ENCODE measurements around the gene SLC1A1. TPM values are rescaled to one million over a fixed set of nuclear protein-coding genes. Genes with fewer than 3 reads are reported as not detected.

SLC1A1 gene
- total RNA-seq (2021), result 7.0 to 8.5 TPM (median 7.1 TPM) in 3 replicates
- percentile 61 among the genes with signal in this experiment for Bru-seq, nascent RNA
- long read RNA-seq, experiment 1, transcript SLC1A1-201 (12 exons, 3,722 nt), result major isoform, 49 of 58 reads
- long read RNA-seq, experiment 1, partial matches to known transcripts, result 7 of 58 reads
- long read RNA-seq, experiment 1, other reads (novel, unspliced or antisense), result 2 of 58 reads
- long read RNA-seq, experiment 2, partial matches to known transcripts, result 4 of 11 reads
- long read RNA-seq, experiment 2, other reads (novel, unspliced or antisense), result 3 of 11 reads
- long read RNA-seq, experiment 3, result 0 reads

DNA sequence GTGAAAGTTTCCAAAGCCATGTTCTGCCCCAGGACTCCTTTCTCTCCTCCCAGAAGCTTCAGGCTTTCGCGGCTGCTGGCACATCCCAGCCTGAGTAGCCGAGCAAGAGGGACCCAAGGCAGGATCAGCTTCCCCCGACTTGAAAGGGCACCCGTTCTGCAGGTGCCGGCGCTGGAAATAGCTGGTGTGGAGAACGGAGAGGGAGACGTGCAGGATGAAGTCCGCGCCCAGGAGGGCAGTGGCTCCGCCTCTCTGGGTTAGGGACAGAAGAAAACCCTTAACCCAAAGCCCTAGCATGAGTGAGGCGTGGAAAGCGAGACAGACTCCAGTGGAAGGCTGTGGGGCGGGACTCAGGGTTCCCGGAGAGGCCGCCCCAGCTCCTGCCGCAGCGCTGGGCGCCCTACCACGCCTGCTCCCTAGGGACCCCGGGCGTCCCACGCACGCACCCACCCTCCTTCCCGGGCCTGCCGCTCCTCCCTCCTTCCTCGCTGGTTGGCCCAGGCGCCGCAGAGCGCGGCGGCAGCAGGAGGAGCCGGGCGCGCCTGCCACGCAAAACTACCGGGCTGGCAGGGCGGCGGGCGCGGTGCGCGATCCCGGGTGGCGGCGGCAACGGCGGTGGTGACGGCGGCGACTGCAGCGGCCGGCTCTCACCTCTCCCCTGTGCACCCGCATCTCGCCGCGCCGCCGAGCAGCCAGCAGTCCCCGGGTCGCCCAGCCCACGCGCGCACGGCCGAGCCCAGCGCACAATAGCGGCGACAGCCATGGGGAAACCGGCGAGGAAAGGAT, at the start of gene SLC1A1:
TSS of gene SLC1A1 (plus strand) at position 550 of the 786 bp plus-strand sequence. CDS start at position 762, 212 bp downstream.
- no peaks in the 10 kb centered on the region for H3K9me3 Mint-ChIP-seq
- H3K4me3 Mint-ChIP-seq, result peak within 1 kb of the TSS; percentile 95
- POLR2A ChIA-PET, result interaction anchor here (1.7 kb wide), 1 partner anchor 59 kb away, joined by 12 read pairs; no protein-coding TSS in a partner anchor
- H3K4me1 Mint-ChIP-seq, result peaks cover 45% of the 10 kb centered on the region
- H3K27ac Mint-ChIP-seq, result peak within 1 kb of the TSS; percentile 70; the same call in 1 of the 2 replicates
- DNase-seq (ENCODE audit: low spot score) (peak; percentile 69), ATAC-seq (peak; percentile 75)
- CTCF ChIA-PET, result interaction anchor here (2.7 kb wide), 1 partner anchor 59 kb away, joined by 41 read pairs; no protein-coding TSS in a partner anchor
- peaks cover 28% of the 10 kb centered on the region for H3K27me3 Mint-ChIP-seq (ENCODE audit: low read depth)
- H3K36me3 Mint-ChIP-seq, result no peaks in the 10 kb centered on the region
- TF ChIP-seq RELA (CRISPR knock-in tag; IDR thresholded peaks at IDR 0.05; ENCODE audit: borderline replicate concordance), result no peak; the same call in 1 of the 2 replicates
- TF ChIP-seq FOXJ3 (CRISPR knock-in tag; IDR thresholded peaks at IDR 0.05; ENCODE audit: borderline replicate concordance), result no peak
- TF ChIP-seq ZNF396 (CRISPR knock-in tag; IDR thresholded peaks at IDR 0.05; ENCODE audit: borderline replicate concordance), result no peak
- peak; percentile 29; the same call in 1 of the 2 replicates for TF ChIP-seq ZNF423 (CRISPR knock-in tag; IDR thresholded peaks at IDR 0.05)
- TF ChIP-seq, protein P1, sequence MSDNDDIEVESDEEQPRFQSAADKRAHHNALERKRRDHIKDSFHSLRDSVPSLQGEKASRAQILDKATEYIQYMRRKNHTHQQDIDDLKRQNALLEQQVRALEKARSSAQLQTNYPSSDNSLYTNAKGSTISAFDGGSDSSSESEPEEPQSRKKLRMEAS (CRISPR knock-in tag; IDR thresholded peaks at IDR 0.05), result 0 out of 2 replicates have a peak, but pooled peaks have one; percentile 5
- peak; percentile 31; the same call in 1 of the 2 replicates for TF ChIP-seq FOXK1 (CRISPR knock-in tag; IDR thresholded peaks at IDR 0.05)
- peak; percentile 84; the same call in 1 of the 2 replicates for TF ChIP-seq ZNF138 (CRISPR knock-in tag; conservative IDR thresholded peaks at IDR 0.05)
- no peak for TF ChIP-seq NR2C2 (CRISPR knock-in tag; IDR thresholded peaks at IDR 0.05)
- TF ChIP-seq, protein P2, sequence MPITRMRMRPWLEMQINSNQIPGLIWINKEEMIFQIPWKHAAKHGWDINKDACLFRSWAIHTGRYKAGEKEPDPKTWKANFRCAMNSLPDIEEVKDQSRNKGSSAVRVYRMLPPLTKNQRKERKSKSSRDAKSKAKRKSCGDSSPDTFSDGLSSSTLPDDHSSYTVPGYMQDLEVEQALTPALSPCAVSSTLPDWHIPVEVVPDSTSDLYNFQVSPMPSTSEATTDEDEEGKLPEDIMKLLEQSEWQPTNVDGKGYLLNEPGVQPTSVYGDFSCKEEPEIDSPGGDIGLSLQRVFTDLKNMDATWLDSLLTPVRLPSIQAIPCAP (CRISPR knock-in tag; IDR thresholded peaks at IDR 0.05), result no peak
- TF ChIP-seq KAT7 (CRISPR knock-in tag; IDR thresholded peaks at IDR 0.05; ENCODE audit: borderline replicate concordance), result 0 out of 2 replicates have a peak, but pooled peaks have one; percentile 31
- TF ChIP-seq CBFB (CRISPR knock-in tag; IDR thresholded peaks at IDR 0.05; ENCODE audit: low read depth), result 0 out of 2 replicates have a peak, but pooled peaks have one; percentile 75
- no peak for TF ChIP-seq NFATC4 (CRISPR knock-in tag; IDR thresholded peaks at IDR 0.05)
- TF ChIP-seq ETV6 (CRISPR knock-in tag; IDR thresholded peaks at IDR 0.05), result 0 out of 2 replicates have a peak, but pooled peaks have one; percentile 27
- TF ChIP-seq, protein P3, sequence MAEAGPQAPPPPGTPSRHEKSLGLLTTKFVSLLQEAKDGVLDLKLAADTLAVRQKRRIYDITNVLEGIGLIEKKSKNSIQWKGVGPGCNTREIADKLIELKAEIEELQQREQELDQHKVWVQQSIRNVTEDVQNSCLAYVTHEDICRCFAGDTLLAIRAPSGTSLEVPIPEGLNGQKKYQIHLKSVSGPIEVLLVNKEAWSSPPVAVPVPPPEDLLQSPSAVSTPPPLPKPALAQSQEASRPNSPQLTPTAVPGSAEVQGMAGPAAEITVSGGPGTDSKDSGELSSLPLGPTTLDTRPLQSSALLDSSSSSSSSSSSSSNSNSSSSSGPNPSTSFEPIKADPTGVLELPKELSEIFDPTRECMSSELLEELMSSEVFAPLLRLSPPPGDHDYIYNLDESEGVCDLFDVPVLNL (CRISPR knock-in tag; IDR thresholded peaks at IDR 0.05; ENCODE audit: borderline replicate concordance, low read depth), result no peak
- no peak for TF ChIP-seq ESRRA (CRISPR knock-in tag; IDR thresholded peaks at IDR 0.05; ENCODE audit: borderline replicate concordance)
- TF ChIP-seq JAZF1 (CRISPR knock-in tag; IDR thresholded peaks at IDR 0.05), result no peak
- no peak for TF ChIP-seq MXD4 (CRISPR knock-in tag; IDR thresholded peaks at IDR 0.05; ENCODE audit: borderline replicate concordance)
- TF ChIP-seq, protein P4, sequence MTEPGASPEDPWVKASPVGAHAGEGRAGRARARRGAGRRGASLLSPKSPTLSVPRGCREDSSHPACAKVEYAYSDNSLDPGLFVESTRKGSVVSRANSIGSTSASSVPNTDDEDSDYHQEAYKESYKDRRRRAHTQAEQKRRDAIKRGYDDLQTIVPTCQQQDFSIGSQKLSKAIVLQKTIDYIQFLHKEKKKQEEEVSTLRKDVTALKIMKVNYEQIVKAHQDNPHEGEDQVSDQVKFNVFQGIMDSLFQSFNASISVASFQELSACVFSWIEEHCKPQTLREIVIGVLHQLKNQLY (CRISPR knock-in tag; IDR thresholded peaks at IDR 0.05), result no peak
- TF ChIP-seq SMAD3 (CRISPR knock-in tag; IDR thresholded peaks at IDR 0.05; ENCODE audit: borderline replicate concordance), result no peak
- TF ChIP-seq, protein P5, sequence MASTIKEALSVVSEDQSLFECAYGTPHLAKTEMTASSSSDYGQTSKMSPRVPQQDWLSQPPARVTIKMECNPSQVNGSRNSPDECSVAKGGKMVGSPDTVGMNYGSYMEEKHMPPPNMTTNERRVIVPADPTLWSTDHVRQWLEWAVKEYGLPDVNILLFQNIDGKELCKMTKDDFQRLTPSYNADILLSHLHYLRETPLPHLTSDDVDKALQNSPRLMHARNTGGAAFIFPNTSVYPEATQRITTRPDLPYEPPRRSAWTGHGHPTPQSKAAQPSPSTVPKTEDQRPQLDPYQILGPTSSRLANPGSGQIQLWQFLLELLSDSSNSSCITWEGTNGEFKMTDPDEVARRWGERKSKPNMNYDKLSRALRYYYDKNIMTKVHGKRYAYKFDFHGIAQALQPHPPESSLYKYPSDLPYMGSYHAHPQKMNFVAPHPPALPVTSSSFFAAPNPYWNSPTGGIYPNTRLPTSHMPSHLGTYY (CRISPR knock-in tag; IDR thresholded peaks at IDR 0.05), result no peak
- TF ChIP-seq, protein P6, sequence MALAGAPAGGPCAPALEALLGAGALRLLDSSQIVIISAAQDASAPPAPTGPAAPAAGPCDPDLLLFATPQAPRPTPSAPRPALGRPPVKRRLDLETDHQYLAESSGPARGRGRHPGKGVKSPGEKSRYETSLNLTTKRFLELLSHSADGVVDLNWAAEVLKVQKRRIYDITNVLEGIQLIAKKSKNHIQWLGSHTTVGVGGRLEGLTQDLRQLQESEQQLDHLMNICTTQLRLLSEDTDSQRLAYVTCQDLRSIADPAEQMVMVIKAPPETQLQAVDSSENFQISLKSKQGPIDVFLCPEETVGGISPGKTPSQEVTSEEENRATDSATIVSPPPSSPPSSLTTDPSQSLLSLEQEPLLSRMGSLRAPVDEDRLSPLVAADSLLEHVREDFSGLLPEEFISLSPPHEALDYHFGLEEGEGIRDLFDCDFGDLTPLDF (CRISPR knock-in tag; IDR thresholded peaks at IDR 0.05), result no peak; the same call in 1 of the 2 replicates
- no peak for TF ChIP-seq PRRX2 (CRISPR knock-in tag; IDR thresholded peaks at IDR 0.05)
- TF ChIP-seq, protein P7, sequence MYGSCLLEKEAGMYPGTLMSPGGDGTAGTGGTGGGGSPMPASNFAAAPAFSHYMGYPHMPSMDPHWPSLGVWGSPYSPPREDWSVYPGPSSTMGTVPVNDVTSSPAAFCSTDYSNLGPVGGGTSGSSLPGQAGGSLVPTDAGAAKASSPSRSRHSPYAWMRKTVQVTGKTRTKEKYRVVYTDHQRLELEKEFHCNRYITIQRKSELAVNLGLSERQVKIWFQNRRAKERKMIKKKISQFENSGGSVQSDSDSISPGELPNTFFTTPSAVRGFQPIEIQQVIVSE (CRISPR knock-in tag; IDR thresholded peaks at IDR 0.05; ENCODE audit: borderline replicate concordance), result no peak
- TF ChIP-seq, protein P8, sequence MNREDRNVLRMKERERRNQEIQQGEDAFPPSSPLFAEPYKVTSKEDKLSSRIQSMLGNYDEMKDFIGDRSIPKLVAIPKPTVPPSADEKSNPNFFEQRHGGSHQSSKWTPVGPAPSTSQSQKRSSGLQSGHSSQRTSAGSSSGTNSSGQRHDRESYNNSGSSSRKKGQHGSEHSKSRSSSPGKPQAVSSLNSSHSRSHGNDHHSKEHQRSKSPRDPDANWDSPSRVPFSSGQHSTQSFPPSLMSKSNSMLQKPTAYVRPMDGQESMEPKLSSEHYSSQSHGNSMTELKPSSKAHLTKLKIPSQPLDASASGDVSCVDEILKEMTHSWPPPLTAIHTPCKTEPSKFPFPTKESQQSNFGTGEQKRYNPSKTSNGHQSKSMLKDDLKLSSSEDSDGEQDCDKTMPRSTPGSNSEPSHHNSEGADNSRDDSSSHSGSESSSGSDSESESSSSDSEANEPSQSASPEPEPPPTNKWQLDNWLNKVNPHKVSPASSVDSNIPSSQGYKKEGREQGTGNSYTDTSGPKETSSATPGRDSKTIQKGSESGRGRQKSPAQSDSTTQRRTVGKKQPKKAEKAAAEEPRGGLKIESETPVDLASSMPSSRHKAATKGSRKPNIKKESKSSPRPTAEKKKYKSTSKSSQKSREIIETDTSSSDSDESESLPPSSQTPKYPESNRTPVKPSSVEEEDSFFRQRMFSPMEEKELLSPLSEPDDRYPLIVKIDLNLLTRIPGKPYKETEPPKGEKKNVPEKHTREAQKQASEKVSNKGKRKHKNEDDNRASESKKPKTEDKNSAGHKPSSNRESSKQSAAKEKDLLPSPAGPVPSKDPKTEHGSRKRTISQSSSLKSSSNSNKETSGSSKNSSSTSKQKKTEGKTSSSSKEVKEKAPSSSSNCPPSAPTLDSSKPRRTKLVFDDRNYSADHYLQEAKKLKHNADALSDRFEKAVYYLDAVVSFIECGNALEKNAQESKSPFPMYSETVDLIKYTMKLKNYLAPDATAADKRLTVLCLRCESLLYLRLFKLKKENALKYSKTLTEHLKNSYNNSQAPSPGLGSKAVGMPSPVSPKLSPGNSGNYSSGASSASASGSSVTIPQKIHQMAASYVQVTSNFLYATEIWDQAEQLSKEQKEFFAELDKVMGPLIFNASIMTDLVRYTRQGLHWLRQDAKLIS (CRISPR knock-in tag; IDR thresholded peaks at IDR 0.05; ENCODE audit: borderline replicate concordance), result no peak
